Measurements from ENCODE around the gene PLXND1.

Gene PLXND1

DNA sequence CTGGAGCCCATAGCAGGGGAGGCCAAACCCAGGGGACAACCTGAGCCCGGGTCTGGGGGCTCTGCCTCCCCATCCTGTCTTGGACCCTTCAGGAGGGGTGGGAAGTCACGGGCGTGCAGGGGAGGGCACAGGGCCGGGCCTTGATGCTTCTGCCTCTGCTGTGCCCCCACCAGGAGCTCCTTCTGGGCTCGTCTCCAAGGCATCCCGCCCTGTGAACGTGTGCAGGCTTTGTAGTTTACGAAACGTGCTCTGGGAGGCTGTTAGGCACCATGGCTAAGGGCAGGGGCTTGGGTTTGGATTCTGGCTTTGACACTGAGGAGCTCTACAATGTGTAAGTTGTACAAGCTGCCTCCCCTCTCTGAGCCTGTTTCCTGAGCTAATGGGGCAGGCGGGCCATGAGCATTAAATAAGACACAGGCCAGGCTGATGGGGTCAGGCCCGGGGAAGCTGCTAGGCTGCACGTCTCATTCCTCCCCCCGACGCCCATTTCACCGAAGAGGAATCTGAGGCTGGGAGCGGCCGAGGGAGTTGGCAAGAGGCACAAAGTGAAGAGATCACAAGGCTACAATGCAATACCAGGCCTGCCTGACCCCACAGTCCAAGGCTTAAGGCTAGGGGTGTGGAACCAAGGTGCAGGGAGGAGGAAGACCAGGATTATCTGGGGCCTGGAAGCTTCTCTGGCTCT lies 19.6 kb downstream of the PLXND1 start:
- DNase-seq (ENCODE audit: low spot score), result no peak

DNA sequence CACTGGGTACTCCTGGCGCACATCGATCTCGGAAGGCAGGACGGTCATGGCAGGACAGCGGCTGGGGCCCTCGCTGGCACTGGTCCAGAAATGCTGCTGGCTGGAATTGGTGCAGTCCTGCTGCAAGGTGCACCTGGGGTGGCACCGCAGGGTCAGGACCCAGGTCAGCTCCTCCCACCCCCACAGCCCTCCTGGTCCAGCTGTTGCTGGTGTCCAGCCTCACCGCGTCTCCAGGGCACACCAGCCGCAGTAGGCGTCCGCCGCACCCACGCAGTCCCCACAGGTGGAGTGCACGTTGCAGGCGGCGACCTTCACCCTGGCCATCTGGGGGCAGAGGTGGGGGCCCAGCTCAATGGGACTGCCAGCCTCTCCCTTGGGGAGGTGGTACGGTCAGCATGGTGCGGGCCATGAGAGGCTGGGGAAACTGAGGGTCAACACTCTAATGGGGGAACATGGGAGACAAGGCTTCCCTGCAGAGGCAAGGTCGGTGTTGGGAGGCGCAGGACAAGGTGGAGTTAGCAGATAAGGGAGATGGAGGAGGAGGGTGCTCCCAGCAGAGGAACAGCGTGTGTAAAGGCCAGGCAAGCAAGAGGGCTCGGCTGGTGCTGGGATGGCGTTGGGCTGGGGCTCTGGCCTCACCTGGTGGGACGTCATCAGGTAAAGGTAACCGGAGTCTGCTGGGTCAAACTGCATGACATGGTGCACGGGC lies 20.4 kb downstream of the PLXND1 start:
- DNase-seq (ENCODE audit: low spot score), result no peak

DNA sequence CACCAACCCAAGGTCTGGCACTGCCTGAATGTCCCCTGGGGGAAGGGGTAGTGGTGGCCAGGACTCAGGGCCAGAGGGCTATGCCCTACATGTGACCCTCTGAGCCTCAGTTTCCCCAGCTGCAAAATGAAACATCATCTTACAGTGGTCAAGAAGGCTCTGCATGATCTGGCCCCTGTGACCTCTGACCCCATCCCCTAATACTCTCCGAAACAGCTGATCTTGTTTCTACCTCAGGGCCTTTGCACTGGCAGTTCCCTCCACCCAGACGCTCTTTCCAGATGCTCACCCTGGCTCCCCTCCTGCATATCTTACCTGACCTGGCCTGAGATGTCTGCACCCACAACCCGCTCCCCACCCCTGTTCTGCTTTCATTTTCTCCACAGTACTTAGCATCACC lies 21.8 kb downstream of the PLXND1 start:
- DNase-seq (ENCODE audit: low spot score), result no peak

DNA sequence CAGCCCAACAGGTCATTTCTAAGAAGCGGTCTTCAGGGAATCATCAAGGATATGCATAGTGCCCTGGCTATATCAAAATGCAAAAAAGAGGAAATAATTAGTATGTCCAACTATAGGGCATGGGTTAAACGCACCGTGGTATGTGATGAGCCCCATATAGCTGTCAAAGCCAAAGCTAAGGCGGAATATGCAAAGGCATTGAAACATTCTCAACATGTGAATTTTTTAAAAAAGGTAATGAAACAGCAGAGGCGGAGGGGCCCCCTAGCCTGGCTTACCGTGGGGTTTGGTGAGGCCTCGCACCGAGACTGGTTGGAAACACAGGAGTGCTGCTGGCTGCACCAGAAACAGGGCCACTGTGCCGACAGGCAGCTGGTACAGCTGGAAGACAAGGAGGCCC lies 23.2 kb downstream of the PLXND1 start:
- DNase-seq (ENCODE audit: low spot score), result no peak

DNA sequence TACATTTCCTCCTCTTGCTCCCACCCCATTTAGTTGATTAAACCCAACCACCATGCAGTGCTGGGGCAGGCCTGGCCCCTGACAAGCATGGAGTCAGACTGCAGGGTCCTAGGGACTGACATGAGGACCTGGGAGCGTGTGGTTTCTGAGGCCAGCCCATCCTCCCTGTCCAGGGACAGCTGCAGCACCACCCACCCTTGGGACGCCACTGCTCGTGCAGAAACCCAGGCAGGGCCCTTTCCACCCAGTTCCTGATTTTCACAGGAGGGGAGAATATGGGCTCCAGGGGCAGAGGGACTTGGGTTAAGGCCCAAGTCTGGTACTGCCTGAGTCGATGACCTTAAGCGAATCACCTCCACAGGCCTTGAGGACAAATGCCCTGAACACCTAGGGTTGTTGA lies 23.7 kb downstream of the PLXND1 start:
- DNase-seq (ENCODE audit: low spot score), result no peak

DNA sequence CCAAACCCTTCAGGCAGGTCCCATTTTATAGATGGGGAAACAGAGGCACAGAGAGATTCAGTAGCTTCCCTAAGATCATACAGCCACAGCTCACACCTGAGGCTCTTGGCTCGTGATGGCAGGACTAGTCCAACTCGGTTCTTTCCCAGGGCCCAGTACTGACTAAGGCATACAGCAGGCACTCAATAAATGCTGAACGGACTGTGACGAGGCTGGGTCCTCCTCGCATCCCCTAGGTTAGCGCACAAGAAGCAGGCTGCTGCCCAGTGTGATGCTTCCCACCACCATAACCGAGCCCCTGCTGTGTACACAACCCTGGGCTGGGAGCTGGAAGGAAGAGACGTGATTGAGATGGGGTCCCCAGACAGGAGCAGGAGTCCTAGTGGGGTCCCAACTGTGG lies 24.9 kb downstream of the PLXND1 start:
- DNase-seq (ENCODE audit: low spot score), result no peak

DNA sequence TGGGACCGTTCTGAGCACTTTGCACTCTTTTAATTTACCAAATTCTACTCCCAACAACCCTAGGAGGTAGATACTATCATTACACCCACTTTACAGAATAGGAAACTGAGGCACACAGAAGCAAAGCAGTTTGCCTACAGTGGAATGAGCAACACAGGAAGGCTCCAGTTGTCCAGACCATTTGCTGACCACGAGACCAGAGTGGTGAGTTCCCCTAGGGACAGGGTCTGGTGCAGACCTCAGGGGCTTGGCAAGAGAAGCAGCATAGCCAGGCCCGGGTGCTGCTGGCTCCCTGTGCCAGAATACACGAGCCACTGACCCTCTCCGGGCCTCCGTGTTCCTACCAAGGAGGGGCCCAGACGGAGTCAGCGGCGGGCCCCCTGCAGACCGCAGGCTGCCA lies 26.5 kb downstream of the PLXND1 start:
- no peak for DNase-seq (ENCODE audit: low spot score)

DNA sequence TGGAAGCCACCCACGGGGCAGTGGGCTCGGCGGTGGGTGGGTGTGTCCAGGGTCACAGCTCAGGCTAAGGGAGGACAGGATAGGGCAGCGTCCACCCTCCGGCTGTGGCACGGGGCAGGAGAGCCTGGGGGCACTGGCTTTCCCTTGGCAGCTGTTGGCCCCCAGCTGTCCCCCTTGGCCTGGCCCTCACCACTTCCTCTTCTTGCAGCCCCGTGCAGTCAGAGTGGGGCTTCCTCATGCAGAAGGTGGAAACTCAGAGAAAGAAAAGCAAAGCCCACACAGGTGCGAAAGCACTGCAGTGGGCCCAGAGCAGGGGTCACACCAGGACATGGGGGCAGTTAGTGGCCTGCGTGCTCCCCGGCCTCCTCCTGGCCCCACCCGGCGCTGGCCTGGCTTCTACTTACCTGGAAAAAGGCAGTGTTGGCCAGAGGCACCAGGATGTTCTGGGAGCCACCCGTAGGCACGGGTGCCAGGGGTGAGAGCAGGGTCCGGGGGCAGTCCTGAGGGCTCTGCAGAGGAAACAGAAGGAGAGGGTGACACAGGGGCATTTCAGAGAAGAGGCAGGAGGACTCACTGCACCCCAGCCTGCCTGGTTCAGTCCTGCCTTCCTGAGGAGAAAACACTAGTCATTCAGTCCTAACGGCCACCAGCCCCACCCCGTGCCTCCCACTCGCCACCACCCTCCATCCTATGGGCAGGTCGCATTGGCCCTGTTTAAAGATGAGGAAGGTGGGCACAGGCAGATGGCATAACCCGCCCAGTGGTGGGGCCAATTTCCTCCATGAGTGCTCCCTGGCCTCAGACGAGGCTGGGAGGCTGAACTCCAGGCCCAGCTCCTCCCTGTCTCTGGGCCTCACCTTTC lies 28.3 kb downstream of the PLXND1 start:
- DNase-seq (ENCODE audit: low spot score), result no peak

DNA sequence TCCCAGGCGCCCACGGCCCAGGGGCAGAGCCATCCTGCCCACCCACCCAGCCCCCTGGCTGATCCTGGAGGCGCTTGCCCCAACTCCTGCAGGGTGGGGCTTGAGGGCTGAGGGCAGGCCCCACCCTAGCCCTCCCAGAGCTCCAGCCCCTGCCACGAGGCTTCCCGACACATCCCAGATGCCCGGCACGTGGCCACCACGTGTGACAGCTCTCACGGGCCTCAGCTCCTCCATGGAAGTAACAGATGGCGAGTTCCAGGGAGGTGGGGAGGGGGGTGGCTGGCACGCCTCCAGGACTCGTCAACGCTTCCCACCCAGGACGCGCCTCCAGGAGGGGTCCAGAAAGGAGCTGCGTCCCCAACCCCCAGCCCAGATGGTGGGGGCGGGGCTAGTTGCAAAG lies 29.1 kb downstream of the PLXND1 start:
- no peak for DNase-seq (ENCODE audit: low spot score)

DNA sequence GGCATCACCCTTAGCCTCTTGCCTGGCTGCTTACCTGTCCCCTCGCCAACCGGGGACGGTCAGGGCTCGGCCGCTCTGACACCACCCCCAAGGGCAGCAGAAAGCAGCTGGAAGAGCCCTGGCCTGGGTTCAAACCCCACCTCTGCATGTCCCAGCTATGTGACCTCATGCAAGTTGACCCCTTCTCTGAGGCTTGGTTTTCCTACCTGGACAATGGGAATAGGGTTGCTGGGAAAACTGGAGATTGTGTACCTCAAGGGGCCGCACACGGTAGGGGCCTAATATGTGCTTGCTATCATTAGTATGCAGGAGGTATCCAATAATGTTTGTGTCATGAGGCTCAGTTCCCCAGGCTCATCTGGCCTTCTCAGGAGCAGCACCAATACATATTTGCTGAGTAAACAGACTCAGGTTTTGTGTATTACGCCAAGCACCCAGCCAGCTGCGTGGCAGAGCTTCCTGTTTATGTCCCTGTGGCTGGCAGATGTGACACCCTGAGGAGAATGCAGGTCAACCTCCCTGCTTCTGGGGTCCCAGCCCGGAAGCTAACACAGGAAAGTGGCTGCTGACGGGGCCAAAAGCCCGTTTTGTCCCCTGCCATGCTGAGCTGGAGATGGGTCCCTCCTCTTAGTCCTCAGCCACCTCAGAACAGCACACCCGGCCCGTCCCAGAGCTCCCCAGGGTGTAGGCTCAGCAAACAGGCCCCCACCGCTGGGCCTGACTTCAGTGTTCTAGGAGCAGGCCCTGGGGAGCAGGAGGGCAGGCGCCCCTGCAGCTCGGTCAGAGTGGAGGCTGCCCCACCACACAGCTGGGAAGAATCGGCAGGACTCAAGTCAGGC lies 29.7 kb downstream of the PLXND1 start:
- DNase-seq (ENCODE audit: low spot score), result peak; percentile 63

DNA sequence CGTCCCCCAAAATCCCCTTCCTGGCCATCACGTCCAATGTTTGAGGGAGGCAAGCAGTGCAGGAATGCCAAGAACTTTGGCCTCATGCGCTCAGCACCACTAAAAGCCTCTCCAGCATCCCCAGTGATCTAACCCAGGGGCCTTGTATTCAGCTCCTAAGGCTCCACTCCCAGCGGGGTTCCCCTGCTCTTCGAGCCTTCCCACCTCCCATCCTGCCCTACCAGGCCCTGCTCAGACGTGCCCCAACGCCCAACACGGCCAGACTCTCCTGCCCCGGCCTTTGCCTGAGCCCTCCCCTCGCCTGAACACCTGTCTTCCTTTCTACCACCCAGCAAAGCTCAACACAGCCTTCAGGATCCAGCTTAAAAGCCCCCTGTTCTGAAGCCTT lies 30.5 kb downstream of the PLXND1 start:
- no peak for DNase-seq (ENCODE audit: low spot score)

DNA sequence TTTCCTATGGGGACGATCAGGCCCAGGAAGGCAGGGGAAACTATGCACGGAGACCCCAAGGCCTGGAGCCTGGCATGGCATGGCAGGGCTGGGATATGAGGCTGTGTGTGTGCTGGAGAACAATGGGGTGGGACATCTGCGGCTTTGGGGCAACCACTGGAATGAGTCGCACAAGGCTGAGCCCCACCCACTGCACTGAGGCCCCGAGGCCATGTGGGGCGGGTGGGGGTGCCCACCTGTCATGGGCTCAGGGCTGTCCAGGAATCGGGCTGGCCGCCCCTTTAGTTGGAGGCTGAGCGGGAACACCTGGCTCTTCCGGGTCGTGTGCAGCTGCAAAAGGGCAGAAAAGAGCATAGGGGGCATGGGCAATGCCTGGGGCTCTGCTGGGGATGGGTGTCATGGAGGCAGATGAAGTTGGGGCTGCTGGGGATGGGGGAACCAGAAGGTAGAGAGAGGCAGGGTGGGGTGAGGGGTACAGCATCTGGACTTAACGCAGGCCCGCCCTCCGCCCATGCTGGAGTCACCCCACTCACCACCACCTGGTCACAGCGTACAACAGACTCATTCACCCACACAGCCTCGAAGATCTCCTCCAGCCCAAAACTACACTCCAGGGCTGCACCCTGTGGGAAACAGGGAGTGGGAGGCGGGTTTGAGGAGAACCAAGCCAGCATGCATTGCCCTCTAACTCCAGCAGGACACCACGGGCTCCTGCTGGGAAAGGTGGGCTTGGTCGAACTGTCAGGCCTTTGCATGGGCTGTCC lies 31.1 kb downstream of the PLXND1 start:
- DNase-seq (ENCODE audit: low spot score), result no peak

DNA sequence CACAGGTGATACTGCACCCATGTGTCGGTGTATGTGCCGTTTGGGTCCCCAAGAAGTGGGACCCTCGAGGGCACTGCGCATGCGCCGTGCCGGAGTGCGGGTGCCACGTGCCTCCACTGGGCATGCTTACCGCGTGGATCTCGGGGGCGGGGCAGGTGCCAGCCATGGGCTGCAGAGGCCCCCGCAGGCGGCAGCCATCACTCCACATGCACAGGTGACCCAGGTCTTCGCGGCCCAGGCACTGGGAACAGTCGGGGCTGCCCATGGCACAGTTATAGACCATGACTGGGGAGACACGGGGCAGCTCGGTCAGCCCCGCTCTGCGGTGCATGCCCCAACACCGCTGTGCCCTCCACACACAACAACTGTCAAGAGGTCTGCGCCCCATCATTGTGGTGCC lies 32.3 kb downstream of the PLXND1 start:
- no peak for DNase-seq (ENCODE audit: low spot score)

DNA sequence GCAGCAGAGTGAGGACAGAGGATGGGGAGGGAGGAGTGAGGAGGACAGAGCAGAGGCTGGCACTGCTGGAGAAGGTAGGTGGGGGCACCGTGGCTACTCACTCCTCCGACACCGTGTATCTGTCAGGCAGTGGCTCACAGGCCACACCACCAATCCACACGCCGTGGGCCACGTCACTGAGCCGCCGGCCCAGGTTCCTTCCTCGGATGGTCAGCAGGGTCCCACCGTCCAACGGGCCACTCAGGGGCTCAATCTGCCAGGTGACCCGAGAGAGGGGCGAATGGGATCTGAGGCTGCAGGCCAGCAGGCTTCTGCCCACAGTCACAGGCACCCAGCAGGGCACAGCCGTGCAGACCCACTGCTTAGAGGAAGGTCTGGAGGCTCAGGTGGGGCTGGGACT lies 33.0 kb downstream of the PLXND1 start:
- DNase-seq (ENCODE audit: low spot score), result no peak

DNA sequence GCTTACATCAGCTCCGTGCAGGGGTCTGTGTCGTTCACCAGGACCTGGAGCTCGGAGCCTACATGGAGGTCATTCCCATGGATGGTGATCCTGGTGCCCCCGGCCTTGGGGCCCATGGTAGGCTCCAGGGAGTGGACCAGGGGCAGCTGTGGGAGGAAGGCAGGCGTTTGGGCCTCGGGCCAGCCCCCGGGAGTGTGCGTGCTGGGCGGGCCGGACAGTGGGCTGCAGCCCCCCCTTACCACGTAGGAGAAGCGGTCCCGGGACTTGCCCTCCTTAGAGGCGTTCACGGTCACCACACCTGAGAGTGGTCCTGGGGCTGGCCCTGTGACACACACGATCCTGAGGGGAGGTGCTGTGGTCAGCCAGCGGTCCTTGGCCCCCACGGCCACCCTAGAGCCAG lies 33.9 kb downstream of the PLXND1 start:
- DNase-seq (ENCODE audit: low spot score), result no peak

DNA sequence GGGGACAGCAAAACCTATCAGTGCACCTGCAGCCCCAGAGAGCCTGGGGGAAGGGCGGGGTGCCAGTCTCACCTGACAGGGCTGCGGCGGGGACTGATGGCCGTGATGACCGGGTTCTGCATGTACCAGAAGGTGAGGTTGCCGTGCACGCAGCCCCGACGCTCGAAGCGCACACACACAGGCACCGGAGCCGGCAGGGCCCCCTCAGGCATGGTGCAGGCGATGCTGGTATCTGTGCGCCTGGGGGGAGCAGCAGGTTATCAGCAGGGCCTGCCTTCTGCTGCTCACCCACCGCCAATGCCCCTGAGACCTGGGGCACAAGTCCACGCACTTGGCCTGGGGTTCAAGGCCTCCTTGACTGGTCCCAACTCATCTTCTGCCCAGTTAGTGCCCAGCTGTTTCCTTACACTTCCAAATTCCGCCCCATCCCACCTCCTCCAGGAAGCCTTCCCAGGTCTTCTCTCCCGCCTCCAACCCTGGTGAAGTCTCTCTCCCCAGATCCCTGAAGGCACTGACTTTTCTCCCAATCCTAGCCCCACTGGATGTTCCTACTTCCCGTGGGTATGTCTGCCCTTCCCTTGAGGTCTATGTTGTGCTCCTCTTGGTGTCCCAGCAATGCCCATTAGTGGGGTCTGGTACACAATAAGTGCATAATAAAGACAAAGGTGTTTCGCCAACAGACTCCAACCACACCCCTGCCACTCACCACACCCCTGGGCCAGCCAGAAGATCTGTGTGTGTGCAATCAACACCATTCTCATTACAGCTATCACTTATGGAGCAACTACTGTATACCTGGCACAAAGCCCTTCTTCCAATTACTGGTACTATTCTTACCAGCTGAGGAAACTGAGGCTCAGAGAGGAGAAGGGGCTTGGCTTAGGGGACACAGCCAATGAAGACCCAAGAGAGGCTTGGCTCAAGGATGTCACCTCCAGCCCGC lies 34.6 kb downstream of the PLXND1 start:
- no peak for DNase-seq (ENCODE audit: low spot score)

DNA sequence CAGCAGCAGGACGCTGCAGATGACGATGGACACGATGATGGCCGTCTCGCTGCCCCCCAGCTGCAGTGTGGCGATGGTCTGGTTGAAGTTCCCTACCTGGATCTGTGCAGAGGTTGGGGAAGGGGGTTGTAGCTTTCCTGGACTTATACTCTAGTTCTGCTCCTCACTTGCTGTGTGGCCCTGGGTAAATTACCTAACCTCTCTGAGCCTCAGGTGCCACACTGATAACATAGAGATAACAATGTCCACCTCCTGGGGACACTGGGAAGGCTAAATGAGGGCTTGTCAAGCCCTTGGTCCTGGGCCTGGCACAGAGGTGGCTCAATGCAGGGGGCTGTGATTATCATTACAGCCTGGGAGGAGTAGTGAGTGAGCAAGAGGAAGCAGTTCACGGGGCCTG lies 36.6 kb downstream of the PLXND1 start:
- no peak for DNase-seq (ENCODE audit: low spot score)

DNA sequence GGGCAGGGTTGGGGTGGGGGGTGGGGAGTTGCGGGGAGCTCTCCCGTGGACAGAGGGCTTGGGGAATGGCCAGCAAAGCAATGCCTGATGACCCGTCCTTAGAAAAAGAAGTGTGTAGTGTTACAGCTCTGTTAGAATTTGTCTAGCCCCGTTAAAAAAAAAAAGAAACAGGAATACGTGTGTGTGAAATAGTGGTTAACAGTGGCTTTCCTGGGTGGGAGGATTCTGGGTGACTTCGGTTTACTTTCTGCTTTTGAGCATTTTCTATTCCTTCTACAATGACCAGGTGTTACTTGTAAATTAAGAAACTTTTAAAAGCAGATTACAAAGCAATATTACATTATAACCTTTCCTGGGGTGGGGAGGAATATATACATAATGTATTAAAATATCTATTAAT lies 38.5 kb downstream of the PLXND1 start:
- no peak for DNase-seq (ENCODE audit: low spot score)

DNA sequence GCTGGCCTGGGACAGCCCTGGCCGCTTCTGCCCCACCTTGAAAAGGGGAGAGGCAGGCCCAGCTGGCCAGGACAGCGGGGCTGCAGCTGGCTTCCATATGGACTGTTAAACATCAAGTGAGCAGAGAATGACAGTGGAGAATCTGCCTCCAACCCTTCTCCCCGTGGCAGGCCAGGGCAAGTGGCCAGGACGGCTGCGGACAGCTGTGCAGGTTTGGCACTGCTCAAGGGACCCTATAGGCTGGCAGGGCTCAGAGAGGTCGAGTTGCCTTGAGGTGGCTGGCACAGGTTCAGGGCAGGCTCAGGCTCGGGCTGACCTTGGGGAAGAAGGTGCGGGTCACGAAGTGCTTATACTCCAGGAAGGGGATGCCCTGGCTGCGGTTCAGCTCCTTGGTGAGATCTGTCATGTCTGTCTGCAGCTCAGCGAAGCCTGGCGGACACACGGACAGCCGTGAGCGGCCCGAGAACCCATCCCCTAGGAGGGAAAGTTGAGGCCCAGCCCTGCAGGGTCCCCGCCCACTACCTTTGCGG lies 39.2 kb downstream of the PLXND1 start:
- no peak for DNase-seq (ENCODE audit: low spot score)

DNA sequence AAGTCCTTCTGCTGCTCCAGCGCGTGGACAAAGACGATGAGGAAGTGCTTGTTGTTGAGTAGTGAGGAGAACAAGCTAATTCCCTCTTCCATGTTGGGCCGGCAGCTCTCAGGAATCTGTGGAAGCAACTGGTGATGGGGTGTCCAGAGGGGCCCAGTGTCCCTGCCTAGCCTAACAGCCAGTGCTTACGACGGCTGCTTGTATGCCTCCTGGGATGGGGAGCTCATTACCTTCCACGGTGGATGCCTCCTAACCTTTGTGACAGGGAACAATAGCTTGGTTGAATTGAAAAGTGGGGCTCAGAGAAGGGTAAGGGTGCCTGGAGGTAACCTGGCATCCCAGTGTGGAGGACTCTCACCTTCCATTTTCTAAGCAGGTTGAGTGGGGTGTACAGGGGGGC lies 40.6 kb downstream of the PLXND1 start:
- DNase-seq (ENCODE audit: low spot score), result no peak
